Measurements from ENCODE around the gene CDIP1.
"Not testable (repeated sequence)": the region's sequence is repeated elsewhere in the genome, so short reads cannot be mapped to it uniquely, and the experiment has no call there.

The CDIP1 gene
- total RNA-seq: 15.8 to 21.8 (median 19.9) reads per million in 4 donors

DNA sequence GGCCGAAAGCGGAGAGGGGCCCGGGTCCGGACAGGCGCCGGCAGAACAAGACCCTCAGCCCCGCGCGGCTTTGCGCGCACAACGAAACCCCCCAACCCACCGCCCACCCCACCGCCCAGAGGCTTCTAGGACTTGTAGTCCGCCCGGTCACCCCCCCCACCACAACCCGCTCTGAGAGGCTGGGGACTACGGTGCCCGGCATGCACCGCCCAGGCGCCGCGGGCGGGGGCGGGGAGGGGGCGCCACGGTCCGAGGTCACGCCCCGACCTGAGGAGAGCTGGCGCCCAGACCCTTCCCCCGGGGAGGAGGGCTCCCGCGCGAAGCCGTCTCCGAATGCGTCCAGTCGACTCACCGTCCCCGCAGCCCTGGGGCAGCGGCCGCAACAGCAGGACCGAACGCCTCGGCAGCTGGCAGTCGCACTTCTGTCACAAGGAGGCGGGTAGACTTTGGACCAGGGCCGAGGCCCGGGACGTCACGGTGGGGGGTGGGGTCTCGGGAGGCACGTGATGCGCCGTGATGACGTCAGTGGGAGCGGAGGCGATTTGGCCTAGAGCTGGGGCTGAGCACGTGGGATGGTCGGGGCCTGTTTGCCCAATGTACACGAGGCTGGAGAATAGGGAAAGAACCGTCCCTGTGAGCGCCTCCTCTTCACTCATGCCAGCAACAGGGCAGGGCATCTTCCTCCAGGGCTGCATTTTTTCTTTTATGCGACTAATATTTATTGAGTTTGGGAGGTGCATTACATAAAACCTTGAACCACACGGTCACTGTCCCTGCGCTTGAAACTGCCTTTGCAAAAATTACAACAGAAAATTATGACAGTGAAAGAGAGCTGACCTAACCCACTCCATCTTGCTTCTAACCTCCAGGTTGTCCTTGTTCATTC, at the start of gene CDIP1:
TSS of gene CDIP1 (minus strand) at position 424 of the 886 bp plus-strand sequence. CDS start 24,643 bp downstream, outside the sequence.
- DNase-seq: peak; percentile 81 to 95 (median 91)

DNA sequence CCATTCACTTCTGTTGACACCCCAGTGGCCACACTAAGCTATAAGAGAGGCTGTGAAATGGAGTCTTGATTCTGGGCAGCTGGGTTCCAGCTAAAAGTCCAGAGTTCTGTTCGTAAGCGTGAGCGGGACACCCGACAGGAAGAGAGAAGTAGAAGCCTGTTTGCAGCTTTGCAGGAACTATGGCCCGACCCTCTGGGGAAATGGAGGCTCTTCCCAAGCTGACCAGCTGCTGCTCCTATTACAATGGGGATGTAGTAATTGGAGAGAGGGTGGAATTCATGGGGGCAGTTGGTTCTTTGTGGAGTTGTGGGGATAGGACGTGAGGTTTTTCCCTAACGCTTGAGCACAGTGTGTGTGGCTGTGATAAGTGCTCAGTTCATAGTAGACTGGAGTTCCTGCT, 47.7 kb upstream of the CDIP1 start:
- no peak for DNase-seq

DNA sequence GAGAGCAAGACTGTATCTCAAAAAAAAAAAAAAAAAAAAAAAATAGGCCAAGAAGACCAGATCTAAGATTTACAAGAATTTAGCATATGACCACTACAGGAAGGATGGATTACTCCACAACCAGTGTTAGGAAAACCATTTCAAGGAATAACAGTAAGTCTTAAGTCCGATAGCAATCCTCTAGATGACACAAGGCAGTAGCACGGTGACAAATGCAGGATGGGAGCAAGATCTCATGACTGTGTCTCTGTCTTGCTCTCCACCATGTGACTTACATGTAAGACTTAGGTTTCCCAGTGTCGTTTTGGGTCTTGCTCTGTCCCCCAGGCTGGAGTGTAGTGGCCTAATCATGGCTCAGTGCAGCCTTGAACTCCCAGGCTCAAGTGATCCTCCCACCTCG, 45.3 kb upstream of the CDIP1 start:
- no peak for DNase-seq

DNA sequence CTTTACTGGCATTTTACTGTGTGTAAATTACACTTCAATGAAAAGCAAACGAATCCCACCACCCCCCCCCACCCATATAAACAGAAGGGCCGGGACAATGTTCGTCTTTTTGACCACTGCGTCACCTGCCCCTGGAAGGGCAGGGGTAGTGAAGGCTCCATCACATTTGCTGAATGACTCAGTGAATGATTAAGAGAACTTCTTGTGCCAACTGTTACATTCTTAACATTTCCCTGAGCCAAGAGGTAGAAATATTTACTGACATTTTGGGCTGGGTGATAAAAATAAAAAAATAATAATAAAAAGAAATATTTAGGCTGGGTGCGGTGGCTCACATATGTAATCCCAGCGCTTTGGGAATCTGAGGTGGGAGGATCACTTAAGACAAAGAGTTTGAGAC, 41.7 kb upstream of the CDIP1 start:
- no peak for DNase-seq

DNA sequence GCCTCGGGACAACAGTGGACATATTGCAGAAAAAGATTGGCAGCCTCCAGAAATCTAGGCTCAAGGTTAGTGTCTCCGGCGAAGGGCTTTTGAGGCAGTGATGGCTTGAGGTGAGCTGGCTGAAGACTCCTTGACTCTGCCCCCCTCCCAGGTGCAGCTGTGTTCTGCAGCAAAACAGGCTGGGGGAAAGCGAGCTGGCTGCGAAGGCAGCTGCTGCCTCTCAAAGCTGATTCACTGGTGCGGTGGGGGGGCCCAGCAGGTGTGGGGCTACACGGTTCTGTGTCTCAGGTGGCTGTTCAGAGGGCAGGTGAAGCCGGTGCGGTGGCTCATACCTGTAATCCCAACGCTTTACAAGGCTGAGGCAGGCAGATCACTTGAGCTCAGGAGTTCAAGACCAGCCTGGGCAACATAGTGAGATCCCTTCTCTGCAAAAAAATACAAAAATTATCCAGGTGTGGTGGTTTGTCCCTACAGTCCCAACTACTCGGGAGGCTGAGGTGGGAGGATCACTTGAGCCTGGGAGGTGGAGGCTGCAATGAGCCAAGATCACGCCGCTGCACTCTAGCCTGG, 40.5 kb upstream of the CDIP1 start:
- DNase-seq: no peak

DNA sequence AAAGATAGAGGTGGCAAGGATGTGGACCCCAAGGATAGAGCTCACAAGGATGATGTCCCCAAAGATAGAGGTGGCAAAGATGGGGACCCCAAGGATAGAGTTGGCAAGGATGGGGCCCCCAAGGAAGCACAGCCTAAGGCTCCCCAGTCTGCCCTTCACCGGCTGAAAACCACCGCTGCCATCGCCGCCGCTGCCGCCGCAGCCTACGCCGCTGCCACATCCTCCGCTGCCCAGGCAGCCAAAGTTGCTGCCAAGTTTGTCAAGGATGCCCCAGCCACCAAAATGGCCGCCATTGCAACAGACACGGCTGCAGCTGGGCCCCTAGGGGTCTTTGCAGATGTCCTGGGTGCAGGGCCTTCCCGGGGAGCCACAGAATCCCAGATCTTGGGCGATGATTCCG, 37.4 kb upstream of the CDIP1 start:
- no peak for DNase-seq

DNA sequence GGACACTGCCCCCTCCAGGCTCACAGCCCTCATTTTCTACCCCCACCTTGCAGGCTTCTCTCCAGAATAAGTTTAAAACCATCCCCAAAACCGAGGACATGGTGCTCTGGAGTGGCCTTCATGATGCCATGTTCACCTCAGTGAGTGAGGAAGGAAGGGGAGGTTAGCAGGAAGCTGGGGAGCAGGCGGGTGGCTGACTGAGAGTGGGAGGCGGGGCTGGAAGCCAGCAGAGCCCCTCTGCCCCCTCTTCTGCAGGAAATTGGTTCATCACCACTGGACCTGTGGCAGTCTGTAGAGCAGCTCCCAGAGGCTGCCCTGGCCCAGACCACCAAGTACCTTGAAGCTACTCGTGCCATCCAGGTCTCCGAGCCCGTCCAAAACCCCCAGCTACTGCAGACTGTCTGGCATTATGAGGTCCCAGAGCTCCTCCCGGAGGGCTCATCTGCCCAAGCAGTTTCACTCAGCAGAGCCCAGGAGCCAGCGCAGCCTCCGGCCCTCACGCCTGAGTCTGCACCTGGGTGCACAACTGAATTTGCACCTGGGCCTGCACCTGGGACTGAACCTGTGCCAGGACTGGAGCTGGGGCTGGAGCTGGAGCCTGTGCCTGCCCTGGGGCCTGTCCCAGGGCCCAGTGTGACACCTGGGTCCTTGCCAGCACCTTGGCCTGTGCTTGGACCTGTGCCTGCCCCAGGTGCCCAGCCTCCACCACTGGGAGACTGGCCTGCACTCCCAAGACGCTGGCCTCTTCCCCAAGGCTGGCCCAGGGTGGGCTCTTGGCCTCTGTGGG, 36.5 kb upstream of the CDIP1 start:
- no peak for DNase-seq

DNA sequence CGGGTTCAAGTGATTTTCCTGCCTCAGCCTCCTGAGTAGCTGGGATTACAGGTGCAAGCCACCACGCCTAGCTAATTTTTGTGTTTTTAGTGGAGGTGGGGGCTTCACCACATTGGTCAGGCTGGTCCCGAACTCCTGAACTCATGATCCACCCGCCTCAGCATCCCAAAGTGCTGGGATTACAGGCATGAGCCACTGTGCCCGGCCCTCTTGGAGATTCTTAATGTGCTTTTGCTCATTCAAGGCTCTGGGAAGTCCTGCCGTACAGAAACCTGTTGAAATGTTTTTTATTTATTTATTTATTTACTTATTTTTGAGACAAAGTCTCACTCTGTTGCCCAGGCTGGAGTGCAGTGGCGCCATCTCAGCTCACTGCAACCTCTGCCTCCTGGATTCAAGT, 35.4 kb upstream of the CDIP1 start:
- not testable (repeated sequence) for DNase-seq

DNA sequence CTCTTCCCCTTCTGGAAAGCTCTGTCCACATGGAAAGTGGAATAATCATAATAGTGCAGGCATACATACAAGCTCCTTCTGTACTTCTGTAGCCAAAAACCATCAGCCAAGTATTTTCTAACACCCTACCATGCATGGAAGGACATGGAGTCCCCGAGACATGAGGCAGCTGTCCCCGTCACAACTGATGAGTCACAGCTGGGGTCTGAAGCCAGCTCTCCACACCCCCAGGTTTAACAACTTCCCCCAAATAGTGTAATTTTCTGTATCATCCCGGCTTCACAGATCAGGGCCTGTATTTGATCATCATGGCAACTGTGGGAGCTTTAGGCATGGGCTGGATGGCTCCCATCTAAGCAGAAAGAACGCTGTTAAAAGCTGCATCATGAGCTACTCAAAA, 34.1 kb upstream of the CDIP1 start:
- no peak for DNase-seq

DNA sequence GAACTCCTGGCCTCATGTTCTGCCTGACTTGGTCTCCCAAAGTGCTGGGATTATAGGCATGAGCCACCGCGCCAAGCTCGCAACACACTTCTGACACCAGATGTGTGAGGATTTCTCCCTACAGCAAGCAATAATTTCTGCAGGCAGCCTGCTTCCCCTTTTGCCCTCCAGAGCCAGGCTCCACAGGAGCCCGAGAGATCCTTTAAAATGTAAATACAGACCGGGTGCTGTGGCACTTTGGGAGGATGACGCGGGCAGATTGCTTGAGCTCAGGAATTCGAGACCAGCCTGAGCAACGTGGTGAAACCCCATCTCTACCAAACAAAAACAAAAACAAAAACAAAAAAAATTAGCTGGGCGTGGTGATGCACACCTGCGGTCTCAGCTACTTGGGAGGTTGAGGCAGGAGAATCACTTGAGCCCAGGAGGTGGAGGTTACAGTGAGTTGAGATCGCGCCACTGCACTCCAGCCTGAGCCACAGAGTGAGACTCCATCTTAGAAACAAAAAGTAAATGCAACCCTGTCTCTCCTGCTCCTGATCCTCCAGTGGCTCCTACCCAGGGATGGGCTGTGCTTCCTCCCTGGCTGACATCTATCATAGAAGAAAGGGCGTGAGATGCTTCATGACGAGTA, 32.2 kb upstream of the CDIP1 start:
- DNase-seq: no peak

DNA sequence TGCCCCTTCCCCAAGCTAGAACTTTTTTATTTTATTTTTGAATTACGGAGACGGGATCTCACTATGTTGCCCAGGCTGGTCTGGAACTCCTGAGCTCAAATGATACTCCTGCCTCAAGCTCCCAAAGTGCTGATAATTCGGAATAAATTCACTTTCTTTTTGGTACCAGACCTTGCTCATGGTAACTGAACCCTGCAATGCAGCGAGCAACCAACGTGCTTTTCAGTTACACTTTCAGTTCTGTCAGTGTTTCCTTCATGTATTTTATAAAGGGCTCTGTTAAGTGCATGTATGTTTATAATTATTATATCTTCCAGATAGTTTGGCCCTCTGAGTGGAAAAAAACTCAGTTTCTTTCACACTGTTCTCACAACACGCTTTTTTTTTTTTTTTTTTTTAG, 31.5 kb upstream of the CDIP1 start:
- no peak for DNase-seq

DNA sequence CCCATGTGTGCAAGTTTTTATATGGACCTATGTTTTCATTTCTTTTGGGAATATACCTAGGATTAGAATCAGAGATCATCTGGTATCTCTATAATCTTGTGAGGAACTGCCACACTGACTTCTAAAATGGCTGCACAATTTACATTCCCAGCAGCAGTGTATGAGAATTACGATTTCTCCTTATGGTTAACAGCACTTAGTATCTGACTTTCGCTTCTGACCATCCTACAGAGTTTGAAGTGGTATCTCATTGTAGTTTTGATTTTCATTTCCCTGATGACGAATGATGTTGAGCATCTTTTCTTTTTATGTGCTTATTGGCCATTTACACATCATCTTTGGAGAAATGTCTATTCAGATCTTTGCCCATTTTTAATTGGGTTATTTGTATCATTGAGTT, 27.6 kb upstream of the CDIP1 start:
- no peak for DNase-seq

DNA sequence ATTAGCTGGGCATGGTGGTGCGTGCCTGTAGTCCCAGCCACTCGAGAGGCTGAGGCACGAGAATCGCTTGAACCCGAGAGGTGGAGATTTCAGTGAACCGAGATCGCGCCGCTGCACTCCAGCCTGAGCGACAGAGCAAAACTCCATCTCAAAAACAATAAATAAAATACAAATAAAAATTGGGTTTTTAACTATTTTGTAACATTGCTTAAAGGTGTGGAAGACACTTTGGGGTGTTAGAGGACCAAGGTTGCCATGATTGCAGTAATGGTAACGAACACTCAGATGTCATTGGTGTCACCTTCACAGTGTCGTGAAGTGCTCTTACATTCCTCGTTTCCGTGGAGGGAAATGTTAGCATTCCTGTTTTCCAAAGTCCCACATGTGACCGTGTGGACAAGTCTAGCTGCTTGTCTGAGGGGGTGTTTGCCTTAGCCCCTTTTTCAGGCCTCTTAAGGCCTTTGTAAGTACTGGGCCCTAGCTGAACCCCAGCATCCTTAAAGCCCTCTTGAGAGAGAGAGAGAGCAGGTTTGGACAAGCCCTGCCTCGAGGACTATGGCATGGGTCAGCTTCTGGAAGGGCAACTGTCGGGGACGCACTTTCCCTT, 26.2 kb upstream of the CDIP1 start:
- DNase-seq: no peak

DNA sequence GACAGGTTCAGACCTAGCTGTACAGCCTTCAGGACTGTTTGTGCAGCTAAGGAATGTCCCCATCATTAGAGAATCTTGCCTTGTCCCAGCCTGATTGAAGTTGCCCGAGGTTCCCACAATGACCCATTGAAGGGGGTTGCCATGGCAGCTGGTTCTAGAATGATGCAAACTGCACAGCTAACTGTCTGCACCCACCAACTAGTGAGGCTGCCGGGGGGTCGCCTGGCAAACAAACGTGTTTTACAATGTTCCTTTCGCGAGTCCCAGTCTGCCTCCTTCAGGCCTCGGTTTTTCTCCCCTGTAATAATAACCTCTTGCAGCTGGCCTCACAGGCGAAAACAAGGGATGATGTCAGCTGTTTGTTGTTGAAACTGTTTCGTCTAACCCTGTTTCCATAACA, 23.0 kb upstream of the CDIP1 start:
- DNase-seq: no peak

DNA sequence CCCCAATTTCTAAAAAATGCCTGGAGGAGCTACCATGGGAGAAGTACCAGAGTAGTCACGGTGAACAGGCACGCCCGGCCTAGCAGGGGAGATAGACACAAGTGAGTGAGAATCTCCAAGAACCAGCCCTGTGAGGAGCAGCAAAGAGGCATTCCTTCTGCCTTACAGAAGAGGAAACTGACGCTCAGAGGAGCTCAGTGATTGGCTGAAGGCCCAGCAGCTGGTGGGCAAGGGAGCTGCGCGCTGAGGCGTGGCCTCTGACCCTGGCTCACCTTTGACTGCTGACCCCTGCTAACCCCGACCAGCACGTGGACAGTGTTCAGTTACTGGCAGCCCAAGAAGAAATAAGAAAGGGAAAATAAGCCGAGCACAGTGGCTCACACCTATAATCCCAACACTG, 19.4 kb upstream of the CDIP1 start:
- no peak for DNase-seq

DNA sequence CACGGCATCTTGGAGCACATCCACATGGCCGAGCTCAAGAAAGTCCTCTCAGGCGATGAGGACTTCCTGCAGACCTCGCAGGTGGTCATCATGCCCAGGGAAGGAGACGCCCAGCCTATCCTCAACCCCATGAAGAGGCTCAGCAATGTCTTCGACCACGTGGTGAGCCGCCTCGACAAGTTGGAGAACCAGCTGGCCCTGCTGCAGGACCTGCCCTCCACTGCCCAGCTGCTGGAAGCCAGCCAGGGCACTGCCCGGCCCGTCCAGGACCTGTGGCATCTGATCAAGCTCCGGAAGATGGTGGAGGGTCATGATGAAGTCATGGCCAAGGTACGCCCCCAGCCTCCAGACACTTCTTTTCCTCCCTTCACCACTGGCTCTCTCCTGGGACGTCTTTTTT, 18.0 kb upstream of the CDIP1 start:
- no peak for DNase-seq

DNA sequence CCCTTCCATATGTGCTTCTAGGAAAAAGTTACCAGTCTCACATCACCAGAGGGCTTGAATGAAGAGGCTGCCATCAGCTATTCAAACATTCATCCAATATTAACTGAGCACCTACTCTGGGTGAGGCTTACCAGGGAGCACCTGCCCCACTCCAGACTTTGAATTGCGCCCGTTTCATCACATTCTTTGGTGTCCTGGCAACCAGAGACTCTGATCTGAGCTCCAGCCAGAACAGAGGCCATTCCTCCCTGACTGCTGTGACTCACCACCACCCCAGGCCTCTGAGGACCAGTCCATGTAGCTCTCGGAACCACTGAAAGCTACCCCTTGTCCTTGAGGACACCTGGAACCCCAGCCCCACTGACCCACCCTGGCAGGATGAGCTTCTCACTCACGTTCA, 17.5 kb upstream of the CDIP1 start, which contains the start of gene C16orf96:
TSS of gene C16orf96 (plus strand) at position 229 of the 400 bp plus-strand sequence. CDS start at position 379, 150 bp downstream.
- no peak for DNase-seq

DNA sequence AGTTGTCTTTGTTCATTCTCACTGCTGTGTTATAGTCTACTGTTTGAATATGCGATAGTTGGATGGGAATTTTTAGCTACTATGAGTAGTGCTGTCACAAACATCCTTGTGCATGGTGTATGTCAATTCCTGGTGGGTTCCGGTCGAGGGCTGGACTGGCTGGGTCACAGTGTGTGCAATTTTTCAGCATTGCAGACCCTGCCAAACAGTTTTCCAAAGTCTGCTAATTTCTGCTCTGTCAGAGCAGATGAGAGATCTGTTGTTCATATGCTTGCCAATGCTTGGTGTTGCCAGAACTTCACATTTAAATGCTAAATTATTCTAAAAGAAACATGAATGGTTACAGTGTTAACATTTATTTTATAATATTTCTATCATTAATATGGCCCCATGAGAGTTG, 14.0 kb upstream of the CDIP1 start:
- DNase-seq: no peak

DNA sequence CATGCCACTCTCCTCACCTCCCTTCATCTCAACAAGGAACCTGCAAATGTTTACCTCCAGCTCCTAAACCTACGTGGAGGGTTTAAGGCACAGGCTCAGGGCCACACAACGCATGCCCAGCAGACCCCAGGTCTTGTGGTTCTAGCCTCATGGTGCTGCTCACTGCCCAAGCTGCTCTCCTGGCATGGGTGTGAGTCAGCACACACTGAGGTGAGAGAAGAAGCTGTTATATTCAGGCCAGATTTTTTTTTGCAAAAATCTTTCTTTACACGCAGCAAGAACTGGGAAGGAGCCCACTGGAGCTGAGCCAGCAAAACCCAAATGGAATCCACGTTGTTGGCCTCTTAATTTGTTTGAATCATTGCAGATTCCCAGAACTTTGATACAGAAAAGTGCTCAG, 12.0 kb upstream of the CDIP1 start:
- DNase-seq: no peak

DNA sequence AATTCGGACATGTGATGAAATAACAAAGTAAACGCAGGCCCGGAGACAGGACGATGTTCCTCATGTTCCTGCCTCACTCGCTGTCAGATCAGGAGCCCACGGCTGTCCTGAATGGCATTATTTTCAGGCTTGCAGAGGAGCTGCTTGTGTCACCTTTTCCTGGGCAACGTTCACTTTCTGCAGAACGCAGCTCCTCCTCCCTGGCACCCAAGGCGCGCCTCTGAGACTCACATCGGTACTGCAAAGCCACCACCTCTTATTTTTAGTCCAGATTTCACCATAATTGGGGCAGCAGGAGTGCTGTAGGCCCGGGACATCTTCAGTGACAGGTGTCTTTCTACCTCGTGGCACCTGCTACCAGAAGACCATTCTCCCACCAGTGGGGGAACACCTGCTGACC, 9.6 kb upstream of the CDIP1 start:
- no peak for DNase-seq

DNA sequence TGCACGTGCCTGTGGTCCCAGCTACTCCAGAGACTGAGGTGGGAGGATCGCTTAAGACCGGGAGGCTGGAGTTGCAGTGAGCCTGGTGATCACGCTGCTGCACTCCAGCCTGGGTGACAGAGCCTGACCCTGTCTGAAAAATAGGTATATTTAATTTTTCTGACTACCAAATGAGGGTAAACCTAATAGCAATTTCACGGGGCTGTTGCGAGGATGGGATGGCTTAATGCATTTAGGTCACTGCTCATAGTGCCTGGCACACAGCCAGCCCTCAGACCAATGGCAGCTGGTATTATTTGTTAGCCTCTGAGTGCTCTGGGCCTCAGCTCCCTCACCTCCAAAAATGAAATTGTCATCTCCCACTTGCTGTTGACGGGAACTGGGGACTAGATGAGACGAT, 5.9 kb upstream of the CDIP1 start:
- DNase-seq: no peak

DNA sequence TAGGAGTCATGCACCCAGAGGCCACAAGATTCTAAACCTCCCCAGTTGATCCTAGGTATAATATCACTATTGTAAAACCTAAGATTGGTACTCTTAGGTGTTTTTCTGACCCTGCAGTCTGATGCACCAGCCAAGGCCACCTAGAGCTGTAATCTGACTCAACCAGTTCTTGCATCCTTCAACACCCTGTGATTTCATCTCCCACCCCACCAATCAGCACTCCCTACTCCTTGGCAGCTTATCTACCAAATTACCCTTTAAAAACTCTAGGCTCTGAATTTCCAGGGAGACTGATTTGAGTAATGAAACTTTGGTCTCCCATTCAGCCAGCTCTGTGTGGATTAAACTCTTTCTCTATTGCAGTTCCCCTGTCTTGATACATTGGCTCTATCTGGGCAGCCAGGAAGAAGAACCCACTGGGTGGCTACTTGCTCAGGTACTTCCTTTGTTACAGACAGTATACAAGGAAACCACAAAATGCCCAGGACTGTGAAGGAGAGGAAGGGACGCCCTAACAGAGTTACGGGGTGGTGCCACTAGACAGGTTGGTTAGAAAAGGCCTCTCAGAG, 1.2 kb upstream of the CDIP1 start:
- DNase-seq: no peak

All from T-helper 1 cell (primary cell).